GM12878 (cell line): ENCODE results near the gene PGAM1. TPM values are rescaled to one million over a fixed set of nuclear protein-coding genes. Genes with fewer than 3 reads are reported as not detected.

Source experiments
- ATAC-seq: fragments of 200-7000 bp; cut with Tn5 transposase; 3 replicates; pipeline ENCODE4 v1.9.1; 2020; ENCODE audit warnings: mild to moderate bottlenecking, moderate library complexity
- BruUV-seq: library from RNA; stranded (reverse); fragments of 400-500 nt; replicated peaks from 2 replicates; lab custom pipeline; 2021; lab: Mats Ljungman, UMichigan
- CTCF ChIA-PET: fragments of 300-600 bp; sonication (Branson Sonifier 250); formaldehyde crosslinking; extraction: SDS; loops from one replicate; lab custom pipeline; 2021; ENCODE audit warnings: inconsistent platforms; lab: Yijun Ruan, JAX
- POLR2A ChIA-PET: fragments of 350-600 bp; formaldehyde crosslinking; extraction: SDS; loops from one replicate; lab custom pipeline; 2021; ENCODE audit warnings: inconsistent platforms; lab: Charles Lee
- RAD21 ChIA-PET: fragments of 300-600 bp; sonication (Branson Sonifier 250); formaldehyde crosslinking; loops from one replicate; lab custom pipeline; 2023; ENCODE audit warnings: antibody characterized with exemption; ENCODE audit not compliant: unreplicated experiment; lab: Charles Lee
- SMC1A ChIA-PET: fragments of 300-600 bp; sonication (Branson Sonifier 250); formaldehyde crosslinking; loops from one replicate; lab custom pipeline; 2023; ENCODE audit not compliant: unreplicated experiment, uncharacterized antibody; lab: Charles Lee
- DNase-seq: peaks from one replicate; pipeline ENCODE4 v3.0.0-alpha.2; 2011; ENCODE audit warnings: low read depth, low spot score
- FAIRE-seq: peaks from 3 replicates; lab custom pipeline; 2011; peaks lifted over from hg19 to GRCh38; lab: Jason Lieb, UNC
- H2AFZ ChIP-seq: 2 replicates; pipeline ENCODE4 v1.6.0; 2011; ENCODE audit warnings: low read depth, low read length, control low read depth; ENCODE audit not compliant: control insufficient read depth
- H3K27ac ChIP-seq: 2 replicates; pipeline ENCODE4 v1.5.1; 2011; ENCODE audit warnings: control low read depth; ENCODE audit not compliant: control insufficient read depth, insufficient read depth
- H3K27me3 ChIP-seq, 2 experiments: replicated peaks in 1 of 2; 2 replicates each; pipeline versions ENCODE4 v1.6.0 to v1.6.1; 2011; ENCODE audit warnings: low read length in 1 of 2; ENCODE audit not compliant: control insufficient read depth in 2 of 2, insufficient read depth in 2 of 2
- H3K36me3 ChIP-seq, 2 experiments: 2 replicates each; pipeline ENCODE4 v1.5.1; 2011; ENCODE audit warnings: low read length in 1 of 2; ENCODE audit not compliant: control insufficient read depth in 2 of 2, insufficient read depth in 2 of 2
- H3K4me1 ChIP-seq: 2 replicates; pipeline ENCODE4 v1.6.1; 2011; ENCODE audit warnings: mild to moderate bottlenecking, low read length, moderate library complexity, mixed read lengths; ENCODE audit not compliant: control insufficient read depth, insufficient read depth
- H3K4me2 ChIP-seq: 2 replicates; pipeline ENCODE4 v1.6.0; 2011; ENCODE audit warnings: control low read depth; ENCODE audit not compliant: control insufficient read depth, insufficient read depth
- H3K4me3 ChIP-seq: fragments of 200-600 bp; sonication (generic); 2 replicates; pipeline ENCODE4 v1.5.1; 2016
- H3K79me2 ChIP-seq: 2 replicates; pipeline ENCODE4 v1.6.0; 2011; ENCODE audit warnings: low read length; ENCODE audit not compliant: control insufficient read depth, insufficient read depth
- H3K9ac ChIP-seq: 2 replicates; pipeline ENCODE4 v1.8.0; 2011; ENCODE audit warnings: low read length, control low read depth, mixed read lengths; ENCODE audit not compliant: control insufficient read depth, insufficient read depth
- H3K9me3 ChIP-seq: replicated peaks from 3 replicates; pipeline ENCODE4 v1.5.1; 2011; ENCODE audit warnings: mild to moderate bottlenecking, low read length; ENCODE audit not compliant: control insufficient read depth, insufficient read depth
- H4K20me1 ChIP-seq: 2 replicates; pipeline ENCODE4 v1.6.0; 2011; ENCODE audit not compliant: control insufficient read depth, insufficient read depth
- CUX1 ChIP-seq: IDR thresholded peaks from 2 replicates; pipeline ENCODE4 v1.6.1; 2012; ENCODE audit warnings: improper control_type of control experiment, low read depth, low read length; ENCODE audit not compliant: insufficient replicate concordance
- EZH2 ChIP-seq: IDR thresholded peaks from 2 replicates; pipeline ENCODE4 v1.6.1; 2012; ENCODE audit warnings: low read depth, mild to moderate bottlenecking, control low read depth, inconsistent platforms, low read length, borderline replicate concordance; ENCODE audit not compliant: control insufficient read depth
- HDAC6 ChIP-seq: fragments of 200-600 bp; sonication (generic); IDR thresholded peaks from one replicate; pipeline ENCODE4 v1.8.0; 2017; ENCODE audit warnings: antibody characterized with exemption; ENCODE audit not compliant: unreplicated experiment
- IKZF2 ChIP-seq, 2 experiments: fragments of 450-650 bp; IDR thresholded peaks; 2 replicates each; pipeline ENCODE4 v1.6.1; 2017; ENCODE audit warnings: mild to moderate bottlenecking in 2 of 2, moderate library complexity in 2 of 2
- KLF5 ChIP-seq: fragments of 450-650 bp; IDR thresholded peaks from 2 replicates; pipeline ENCODE4 v1.6.1; 2014; ENCODE audit warnings: mild to moderate bottlenecking; ENCODE audit not compliant: partially characterized antibody
- NBN ChIP-seq: fragments of 450-650 bp; IDR thresholded peaks from 2 replicates; pipeline ENCODE4 v1.6.1; 2016
- NRF1 ChIP-seq: conservative IDR thresholded peaks from 2 replicates; pipeline ENCODE4 v1.6.1; 2011; ENCODE audit warnings: mild to moderate bottlenecking, low read depth, low read length, improper control_type of control experiment
- PML ChIP-seq: IDR thresholded peaks from 2 replicates; pipeline ENCODE4 v1.6.1; 2012; ENCODE audit warnings: low read length, inconsistent platforms
- SIX5 ChIP-seq: IDR thresholded peaks from 2 replicates; pipeline ENCODE4 v1.6.1; 2011; ENCODE audit warnings: mild to moderate bottlenecking, low read depth, low read length, moderate library complexity; ENCODE audit not compliant: severe bottlenecking
- SMAD5 ChIP-seq: IDR thresholded peaks from 2 replicates; pipeline ENCODE4 v1.6.1; 2016; ENCODE audit warnings: antibody characterized with exemption, low read depth
- SMC3 ChIP-seq: IDR thresholded peaks from 2 replicates; pipeline ENCODE4 v1.6.1; 2011; ENCODE audit warnings: low read length, improper control_type of control experiment, borderline replicate concordance
- SUZ12 ChIP-seq: fragments of 200-600 bp; sonication (generic); IDR thresholded peaks from one replicate; pipeline ENCODE4 v1.6.1; 2018; ENCODE audit warnings: antibody characterized with exemption, mild to moderate bottlenecking; ENCODE audit not compliant: unreplicated experiment
- ZNF274 ChIP-seq: IDR thresholded peaks from one replicate; pipeline ENCODE4 v1.8.0; 2011; ENCODE audit not compliant: insufficient read length, insufficient read depth
- WGBS: methylation state at CpG from one replicate; pipeline ENCODE4 v1.1.6; 2016; ENCODE audit warnings: low lambda C conversion rate; ENCODE audit not compliant: insufficient replicate concordance, insufficient coverage; ENCODE audit errors: missing lambda C conversion rate; 5-methylcytosine and 5-hydroxymethylcytosine counted together
- in situ Hi-C: fragments of 300-500 bp; cut with MboI; formaldehyde crosslinking; loops from 9 replicates; pipeline ENCODE4 v1.14.3; 2018; ENCODE audit warnings: mixed read lengths
- intact Hi-C: fragments of 100-400 bp; cut with micrococcal nuclease; formaldehyde crosslinking; loops from one replicate; pipeline ENCODE4 v1.14.2; 2022; ENCODE audit not compliant: unreplicated experiment
- polyA plus RNA-seq, 11 experiments: library from polyadenylated mRNA; depleted of rRNA in 4 of 11; unstranded in 6 of 11; stranded (reverse) in 5 of 11; fragments of >200 nt; fragmentation: Nextera tagmentation in 4 of 11; fragmentation: Illumina TruSeq in 1 of 11; extraction: Ambion mirVana in 4 of 11; extraction: Trizol in 1 of 11; gene quantifications; 1 replicate in 1 of 11; 2 replicates in 10 of 11; pipeline versions ENCODE4 v1.2.1 to v1.2.3, GENCODE V29; 2011 to 2016; ENCODE audit warnings: inconsistent platforms in 2 of 11, missing spikeins in 2 of 11, low read depth in 1 of 11
- total RNA-seq, 4 experiments: library from RNA; depleted of rRNA in 3 of 4; stranded (reverse); fragments of >200 nt in 3 of 4; fragmentation: Illumina TruSeq in 1 of 4; extraction: Trizol in 1 of 4; gene quantifications; 2 replicates each; pipeline versions ENCODE4 v1.2.1 to v1.2.3, GENCODE V29; 2013 to 2021

The PGAM1 gene
- total and polyA plus RNA-seq, 10 of the 15 experiments (the other 5 are each of a cell fraction or from before 2014, with no cell fraction given): 115 to 1,362 (median 744) TPM

GRCh38 chr10:97459933-97460332 is 33.9 kb downstream of the PGAM1 start:
- no TSS peak for BruUV-seq
- H3K27me3 ChIP-seq: no peaks in the 10 kb centered on the region
- H3K9ac ChIP-seq: no peak overlapping the region
- in situ Hi-C loops: no loop called here
- peaks cover 25 to 54% of the 10 kb centered on the region in 2 experiments for H3K36me3 ChIP-seq
- H4K20me1 ChIP-seq: no peaks in the 10 kb centered on the region
- H3K4me3 ChIP-seq: no peak overlapping the region
- ChIA-PET CTCF (interaction anchor here (1.1 kb wide), 2 partner anchors 94 to 152 kb away, joined by 3 read pairs; no protein-coding TSS in a partner anchor), RAD21 (interaction anchor here (1.0 kb wide), 1 partner anchor 93 kb away, joined by 4 read pairs; no protein-coding TSS in a partner anchor), POLR2A (interaction anchor here (1.0 kb wide), 1 partner anchor 15 kb away, joined by 3 read pairs; no protein-coding TSS in a partner anchor), SMC1A (interaction anchor here (0.6 kb wide), 1 partner anchor 11 kb away, joined by 3 read pairs; no protein-coding TSS in a partner anchor)
- ATAC-seq (no peak), FAIRE-seq (no peak), DNase-seq (no peak)
- H3K9me3 ChIP-seq: no peaks in the 10 kb centered on the region
- H3K27ac ChIP-seq: no peak overlapping the region
- intact Hi-C loops: loop anchor here (5.0 kb wide), 1 partner anchor 152 kb away; no protein-coding TSS in a partner anchor
- H3K4me2 ChIP-seq: no peak overlapping the region
- WGBS: 99% methylated on average over 7 of the region's 7 CpGs
- no peaks in the 10 kb centered on the region for H3K79me2 ChIP-seq
- H2AFZ ChIP-seq: no peak overlapping the region
- no peak for TF ChIP-seq EZH2
- no peaks in the 10 kb centered on the region for H3K4me1 ChIP-seq

- CTCF ChIA-PET: interaction anchor here (0.7 to 2.9 kb wide), 7 partner anchors 12 to 209 kb away, joined by 3 to 24 read pairs (median 3); no protein-coding TSS in a partner anchor
- no TSS peak for BruUV-seq
- no peaks in the 10 kb centered on the region for H3K27me3 ChIP-seq
- H2AFZ ChIP-seq: no peak overlapping the region
- DNase-seq (no peak), FAIRE-seq (no peak), ATAC-seq (no peak)
- intact Hi-C loops (loop anchor here (5.0 kb wide), 1 partner anchor 150 kb away; no protein-coding TSS in a partner anchor), in situ Hi-C loops (no loop called here)
- RAD21 ChIA-PET: interaction anchor here (0.6 kb wide), 1 partner anchor 12 kb away, joined by 3 read pairs; no protein-coding TSS in a partner anchor
- peaks cover 35 to 49% of the 10 kb centered on the region in 2 experiments for H3K36me3 ChIP-seq
- 92% methylated on average over 2 of the region's 2 CpGs for WGBS
- no peak overlapping the region for H3K4me3 ChIP-seq
- POLR2A ChIA-PET: no interaction called here
- H3K4me1 ChIP-seq: no peaks in the 10 kb centered on the region
- H3K79me2 ChIP-seq: no peaks in the 10 kb centered on the region
- no peaks in the 10 kb centered on the region for H3K9me3 ChIP-seq
- no peak overlapping the region for H3K9ac ChIP-seq
- no peak overlapping the region for H3K27ac ChIP-seq
- no peak overlapping the region for H3K4me2 ChIP-seq
- H4K20me1 ChIP-seq: no peaks in the 10 kb centered on the region
- SMC1A ChIA-PET: interaction anchor here (0.8 to 1.3 kb wide), 2 partner anchors 9 to 18 kb away, joined by 3 read pairs; no protein-coding TSS in a partner anchor
- TF ChIP-seq ZNF274 (no peak), SMC3 (no peak), SIX5 (no peak), NBN (no peak), PML (no peak), SMAD5 (no peak), IKZF2 (IDR thresholded peaks at IDR 0.05) (no peak), CUX1 (no peak), SUZ12 (no peak), KLF5 (no peak), HDAC6 (no peak), NRF1 (no peak)
Observed at GRCh38 chr10:97462309-97462708, 36.3 kb downstream of the PGAM1 start.
